Subcutaneous adipose tissue (tissue), 4 donors: ENCODE results near the gene FYB1. TPM values are rescaled to one million over a fixed set of nuclear protein-coding genes. Genes with fewer than 3 reads are reported as not detected.

Source experiments
- total RNA-seq, 4 donors: library from RNA; depleted of rRNA; stranded (reverse); fragments of >200 nt; gene quantifications; one replicate each; pipeline ENCODE4 v1.1.0, GENCODE V29; 2016
- TF ChIP-seq, protein P1 (sequence below): fragments of 450-650 bp; IDR thresholded peaks from one replicate; pipeline ENCODE4 v1.5.1; 2016; ENCODE audit warnings: low read depth, mild to moderate bottlenecking, control low read depth, antibody characterized with exemption, moderate library complexity

FYB1 gene
- total RNA-seq, 4 donors from 2014 or later = 7.5 to 80.6 (median 26.7) TPM

DNA sequence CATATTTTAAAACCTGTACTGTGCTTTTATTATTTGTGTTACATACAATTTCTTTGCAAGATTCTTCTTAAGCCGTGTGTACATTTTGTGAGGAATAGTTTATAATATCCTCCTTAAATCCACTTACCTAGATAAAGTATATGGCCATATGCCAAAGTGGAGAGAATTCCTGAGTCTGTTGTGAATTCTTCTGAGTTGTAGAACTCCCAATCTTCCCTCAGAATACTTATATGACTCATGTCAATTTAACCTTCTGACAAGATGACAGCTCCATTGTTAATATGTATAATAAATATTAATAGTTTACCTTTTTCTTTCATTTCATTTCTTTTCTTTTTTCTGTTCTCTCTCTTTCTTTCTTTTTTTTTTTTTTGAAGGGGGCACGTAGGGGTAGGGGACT is 139.2 kb downstream of the FYB1 start:
- TF ChIP-seq, protein P1, sequence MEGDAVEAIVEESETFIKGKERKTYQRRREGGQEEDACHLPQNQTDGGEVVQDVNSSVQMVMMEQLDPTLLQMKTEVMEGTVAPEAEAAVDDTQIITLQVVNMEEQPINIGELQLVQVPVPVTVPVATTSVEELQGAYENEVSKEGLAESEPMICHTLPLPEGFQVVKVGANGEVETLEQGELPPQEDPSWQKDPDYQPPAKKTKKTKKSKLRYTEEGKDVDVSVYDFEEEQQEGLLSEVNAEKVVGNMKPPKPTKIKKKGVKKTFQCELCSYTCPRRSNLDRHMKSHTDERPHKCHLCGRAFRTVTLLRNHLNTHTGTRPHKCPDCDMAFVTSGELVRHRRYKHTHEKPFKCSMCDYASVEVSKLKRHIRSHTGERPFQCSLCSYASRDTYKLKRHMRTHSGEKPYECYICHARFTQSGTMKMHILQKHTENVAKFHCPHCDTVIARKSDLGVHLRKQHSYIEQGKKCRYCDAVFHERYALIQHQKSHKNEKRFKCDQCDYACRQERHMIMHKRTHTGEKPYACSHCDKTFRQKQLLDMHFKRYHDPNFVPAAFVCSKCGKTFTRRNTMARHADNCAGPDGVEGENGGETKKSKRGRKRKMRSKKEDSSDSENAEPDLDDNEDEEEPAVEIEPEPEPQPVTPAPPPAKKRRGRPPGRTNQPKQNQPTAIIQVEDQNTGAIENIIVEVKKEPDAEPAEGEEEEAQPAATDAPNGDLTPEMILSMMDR = no peak

DNA sequence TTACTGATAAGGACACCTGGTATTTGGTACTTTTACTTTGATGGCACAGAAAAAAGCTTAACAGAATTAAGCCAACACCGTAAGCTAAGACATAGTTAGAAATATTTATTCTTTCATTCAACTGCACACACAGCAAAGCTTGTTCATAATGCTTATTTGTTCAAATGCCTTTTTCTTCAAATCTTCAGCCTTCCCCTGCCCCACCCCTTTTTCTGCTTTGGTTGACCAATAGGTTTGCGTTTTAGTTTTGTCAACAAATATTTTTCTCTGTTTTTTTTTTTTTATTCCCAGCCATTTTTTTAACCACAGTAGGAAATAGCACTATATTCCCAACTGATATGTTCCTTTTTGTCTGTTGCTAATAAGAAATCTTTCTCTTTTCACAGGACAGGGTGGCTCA is 140.2 kb downstream of the FYB1 start:
- TF ChIP-seq, protein P1 = no peak

DNA sequence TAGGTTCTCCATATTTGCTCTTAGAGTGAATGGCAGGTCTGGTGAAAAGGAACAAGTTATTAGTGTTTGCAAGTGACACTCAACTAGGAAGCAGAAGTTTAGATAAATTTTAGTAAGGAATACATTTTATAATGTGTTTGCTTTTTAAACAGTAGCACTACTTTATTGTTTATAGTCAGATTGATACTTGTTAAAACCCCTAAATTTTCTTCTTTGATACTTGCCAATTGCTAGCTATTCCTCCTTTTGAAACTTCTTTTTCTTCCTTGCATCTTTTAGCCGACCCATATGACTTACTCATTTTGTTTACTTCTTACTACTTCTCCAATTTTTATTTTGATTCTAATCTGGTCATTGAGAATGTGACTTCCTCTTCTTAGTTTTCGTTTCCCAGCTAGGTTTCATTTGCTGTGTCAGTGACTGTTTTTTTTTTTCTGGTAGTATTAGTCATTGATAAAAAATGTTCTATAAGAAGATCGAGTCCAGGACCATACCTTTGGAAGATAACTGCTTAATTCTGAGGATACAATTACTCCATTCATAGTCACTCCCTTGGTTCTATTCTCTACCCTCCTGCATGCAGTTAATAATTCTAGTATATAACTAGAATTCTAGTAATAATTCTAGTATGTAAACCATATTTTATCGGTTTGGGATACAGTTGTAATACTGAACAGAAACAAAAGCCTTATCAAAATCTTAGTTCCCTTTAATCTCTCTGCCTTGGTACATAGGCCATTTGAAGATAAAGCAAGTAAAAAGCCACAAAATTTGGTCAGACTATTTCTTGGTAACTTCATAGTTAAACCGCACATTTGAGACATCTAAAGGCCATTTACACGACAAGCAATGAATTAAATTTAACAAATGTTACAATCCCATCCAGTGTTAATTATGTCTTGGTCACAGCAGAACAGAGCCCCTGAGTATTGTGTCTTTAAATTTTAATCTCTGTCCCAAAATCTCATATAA is 142.3 kb downstream of the FYB1 start:
- TF ChIP-seq, protein P1 = no peak

DNA sequence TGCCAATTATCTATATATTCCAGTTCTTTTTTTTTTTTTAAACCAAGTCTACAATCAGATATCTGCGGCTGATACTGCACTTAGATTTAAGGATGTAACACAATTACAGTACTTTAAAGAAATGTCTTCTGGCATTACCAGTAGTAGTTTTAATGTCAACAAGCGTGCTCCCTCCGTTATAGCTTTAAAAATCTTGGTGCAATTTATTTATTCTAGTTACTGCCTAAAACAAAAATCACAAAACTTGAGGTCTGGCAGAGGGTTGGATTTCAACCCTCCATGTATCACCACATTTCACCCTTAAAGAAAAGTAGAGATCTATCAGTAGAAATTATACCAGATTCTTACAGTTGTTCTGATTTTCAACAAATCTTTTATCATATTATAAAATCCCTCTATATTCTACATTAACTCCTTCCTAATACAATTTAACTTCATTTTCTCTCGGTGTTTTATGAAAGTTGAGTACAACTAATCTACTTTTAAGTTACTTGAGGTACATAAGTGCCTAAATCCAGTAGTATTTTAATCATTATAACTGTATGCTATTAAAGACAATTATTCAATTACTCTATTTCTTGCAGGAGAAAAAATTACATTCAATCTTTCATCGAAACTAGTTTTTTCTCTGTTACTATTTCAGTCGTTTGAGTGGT is 143.1 kb downstream of the FYB1 start:
- TF ChIP-seq, protein P1 = no peak

DNA sequence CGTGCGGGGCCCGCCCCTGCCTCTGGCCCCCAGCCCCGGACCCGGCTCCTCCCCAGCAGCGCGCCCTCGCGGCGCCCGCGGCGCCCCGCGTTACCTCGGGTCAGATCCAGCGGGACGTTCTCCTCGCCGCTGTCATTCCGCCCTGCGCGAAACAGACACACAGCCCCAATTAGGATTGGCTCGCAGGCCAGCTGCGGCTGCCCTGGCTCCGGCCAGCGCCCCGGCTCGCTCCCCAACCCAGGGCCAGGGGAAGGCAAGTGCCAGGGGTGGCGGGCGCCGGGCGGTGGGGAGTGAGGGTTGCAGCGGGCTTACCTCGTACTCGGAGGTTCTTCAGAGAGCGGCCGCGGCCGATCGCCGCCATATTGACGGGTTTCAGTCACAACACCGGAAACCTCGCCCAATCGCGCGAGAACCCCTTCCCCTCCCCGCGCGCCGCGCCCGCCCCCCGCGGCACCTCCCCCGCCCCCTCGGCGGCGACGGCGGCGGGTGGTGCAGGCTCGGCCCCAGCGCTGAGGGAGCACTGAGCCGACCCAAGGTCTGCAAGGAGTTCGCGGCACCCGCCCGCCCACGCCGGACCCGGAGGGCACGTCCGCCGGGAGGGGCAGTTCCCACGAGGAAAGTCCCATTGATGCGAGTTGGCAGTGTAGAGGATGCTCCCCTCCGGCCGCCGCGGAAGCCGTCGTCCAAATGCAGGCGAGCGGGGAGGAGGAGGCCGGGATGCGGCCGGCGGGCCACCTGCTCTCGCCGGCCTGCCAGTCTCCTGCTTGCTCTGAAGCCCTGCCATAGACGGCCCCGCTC is 145.1 kb downstream of the FYB1 start, which contains the start of gene RICTOR:
TSS of gene RICTOR (minus strand) at position 383 of the 798 bp plus-strand sequence. CDS start at position 361, 22 bp downstream.
- TF ChIP-seq, protein P1 = no peak

DNA sequence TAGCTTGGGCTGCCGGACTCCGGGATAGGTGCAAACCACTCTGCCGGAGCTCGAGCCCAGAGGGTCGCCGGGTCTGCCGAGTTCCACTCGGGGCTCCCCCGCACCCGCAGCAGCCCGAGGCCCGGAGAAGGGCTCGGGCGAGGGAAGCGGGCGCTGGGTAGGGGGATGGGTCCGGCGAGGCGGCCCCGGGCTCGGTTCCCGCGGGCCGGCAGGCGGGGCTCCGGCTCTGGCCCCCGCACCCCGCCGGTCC is 145.7 kb downstream of the FYB1 start:
- TF ChIP-seq, protein P1 = no peak
